Smooth muscle cell of the coronary artery (primary cell): Measurements from ENCODE around the gene CSTF2T. TPM values are rescaled to one million over a fixed set of nuclear protein-coding genes. Genes with fewer than 3 reads are reported as not detected.

Experiments
- total RNA-seq: library from RNA; depleted of rRNA; stranded (reverse); fragments of >200 nt; gene quantifications from 2 replicates; pipeline ENCODE4 v1.2.3, GENCODE V29; 2014; ENCODE audit warnings: low replicate concordance

The CSTF2T gene, protein sequence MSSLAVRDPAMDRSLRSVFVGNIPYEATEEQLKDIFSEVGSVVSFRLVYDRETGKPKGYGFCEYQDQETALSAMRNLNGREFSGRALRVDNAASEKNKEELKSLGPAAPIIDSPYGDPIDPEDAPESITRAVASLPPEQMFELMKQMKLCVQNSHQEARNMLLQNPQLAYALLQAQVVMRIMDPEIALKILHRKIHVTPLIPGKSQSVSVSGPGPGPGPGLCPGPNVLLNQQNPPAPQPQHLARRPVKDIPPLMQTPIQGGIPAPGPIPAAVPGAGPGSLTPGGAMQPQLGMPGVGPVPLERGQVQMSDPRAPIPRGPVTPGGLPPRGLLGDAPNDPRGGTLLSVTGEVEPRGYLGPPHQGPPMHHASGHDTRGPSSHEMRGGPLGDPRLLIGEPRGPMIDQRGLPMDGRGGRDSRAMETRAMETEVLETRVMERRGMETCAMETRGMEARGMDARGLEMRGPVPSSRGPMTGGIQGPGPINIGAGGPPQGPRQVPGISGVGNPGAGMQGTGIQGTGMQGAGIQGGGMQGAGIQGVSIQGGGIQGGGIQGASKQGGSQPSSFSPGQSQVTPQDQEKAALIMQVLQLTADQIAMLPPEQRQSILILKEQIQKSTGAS
- 16.4 and 29.5 TPM in 2 replicates for total RNA-seq

DNA sequence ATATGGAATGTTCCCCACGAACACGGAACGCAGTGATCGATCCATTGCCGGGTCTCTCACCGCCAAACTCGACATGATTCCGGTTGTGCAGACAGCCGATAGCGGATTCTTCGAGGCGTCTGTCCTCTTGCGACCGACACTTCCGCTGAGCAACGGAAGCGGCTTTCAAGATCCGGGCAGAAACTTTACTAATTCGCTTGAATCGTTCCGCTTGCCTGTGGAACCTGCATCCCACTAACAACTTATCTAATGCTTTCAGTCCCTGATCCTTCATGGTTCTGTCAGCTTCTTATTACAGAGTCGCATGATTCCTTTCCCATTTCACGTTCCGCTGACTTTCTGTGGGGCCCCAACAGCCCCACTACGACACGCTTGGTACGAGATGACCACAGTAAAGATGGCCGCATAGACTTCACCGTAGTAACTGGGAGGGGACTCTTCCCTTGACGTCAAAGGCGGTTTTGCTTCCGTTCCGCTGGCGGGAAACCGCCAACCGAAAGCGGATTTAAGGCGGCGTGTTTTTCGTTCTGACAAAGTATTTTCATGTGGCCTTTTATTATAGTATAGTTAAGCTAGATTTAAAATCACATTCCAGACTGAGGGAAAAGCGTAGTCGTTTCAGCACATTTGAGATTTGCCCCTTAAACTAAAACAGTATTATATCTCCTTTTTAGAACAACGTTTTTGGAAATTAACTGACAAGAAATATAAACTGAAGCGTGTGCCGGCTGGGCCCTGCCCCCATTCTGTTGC is at the start of gene CSTF2T:
Gene CSTF2T (minus strand): TSS at position 121 of the 753 bp plus-strand sequence. CDS start 46 bp downstream, at position 75.

